Measurements from ENCODE around the gene SNX13.

GRCh38 chr7:17943006-17943405 is 2.7 kb upstream of the SNX13 start:
- TF ChIP-seq POLR2A (IDR thresholded peaks at IDR 0.05; ENCODE audit: low read length) (no peak), GATA1 (IDR thresholded peaks at IDR 0.05; ENCODE audit: low read depth, low read length) (no peak)

Data from erythroblast (primary cell).